HG03342 (cell line): ENCODE data around the gene PKD2.

Experiments used
- ATAC-seq: cut with Tn5 transposase; IDR thresholded peaks from one replicate; pipeline ENCODE4 v1.9.1; 2021; ENCODE audit warnings: mild to moderate bottlenecking, moderate library complexity; ENCODE audit not compliant: unreplicated experiment

Gene PKD2

DNA sequence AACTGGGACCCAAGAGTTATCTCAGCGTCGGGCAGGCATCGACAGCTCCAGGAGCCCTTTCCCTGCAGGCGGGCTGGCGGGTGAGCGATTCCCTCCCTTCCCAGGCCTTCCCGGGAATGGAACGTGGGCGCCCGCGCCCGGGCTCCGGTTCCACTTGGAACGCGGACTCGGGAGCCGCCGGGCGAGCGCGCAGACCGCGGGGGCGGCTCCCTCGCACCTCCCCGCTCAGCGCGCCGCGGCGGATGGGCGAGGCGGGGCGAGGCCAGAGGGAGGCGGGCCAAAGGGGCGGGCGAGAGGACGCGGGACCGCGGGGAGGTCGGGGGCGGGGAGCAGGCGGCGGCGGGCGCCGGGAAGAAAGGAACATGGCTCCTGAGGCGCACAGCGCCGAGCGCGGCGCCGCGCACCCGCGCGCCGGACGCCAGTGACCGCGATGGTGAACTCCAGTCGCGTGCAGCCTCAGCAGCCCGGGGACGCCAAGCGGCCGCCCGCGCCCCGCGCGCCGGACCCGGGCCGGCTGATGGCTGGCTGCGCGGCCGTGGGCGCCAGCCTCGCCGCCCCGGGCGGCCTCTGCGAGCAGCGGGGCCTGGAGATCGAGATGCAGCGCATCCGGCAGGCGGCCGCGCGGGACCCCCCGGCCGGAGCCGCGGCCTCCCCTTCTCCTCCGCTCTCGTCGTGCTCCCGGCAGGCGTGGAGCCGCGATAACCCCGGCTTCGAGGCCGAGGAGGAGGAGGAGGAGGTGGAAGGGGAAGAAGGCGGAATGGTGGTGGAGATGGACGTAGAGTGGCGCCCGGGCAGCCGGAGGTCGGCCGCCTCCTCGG is at the start of gene PKD2:
Gene PKD2 (plus strand): TSS at position 332 of the 818 bp plus-strand sequence. CDS start 99 bp downstream, at position 431.
- peak; percentile 85 for ATAC-seq

DNA sequence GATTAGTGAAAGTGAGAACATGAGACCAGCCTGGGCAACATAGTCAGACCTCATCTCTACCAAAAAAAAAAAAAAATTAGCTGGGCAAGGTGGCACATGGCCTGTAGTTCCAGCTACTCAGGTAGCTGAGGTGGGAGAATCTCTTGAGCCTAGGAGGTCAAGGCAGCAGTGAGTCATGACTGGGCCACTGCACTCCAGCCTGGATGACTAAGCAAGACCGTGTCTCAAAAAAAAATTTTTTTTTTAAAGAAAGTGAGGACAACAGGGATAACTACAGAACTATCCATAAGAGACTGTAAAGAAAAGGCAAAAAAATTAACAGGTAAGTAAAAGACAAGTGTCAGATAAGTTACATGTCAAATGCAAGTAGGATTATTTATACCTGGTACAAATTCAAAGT is 45.4 kb upstream of the PKD2 start:
- no peak for ATAC-seq

DNA sequence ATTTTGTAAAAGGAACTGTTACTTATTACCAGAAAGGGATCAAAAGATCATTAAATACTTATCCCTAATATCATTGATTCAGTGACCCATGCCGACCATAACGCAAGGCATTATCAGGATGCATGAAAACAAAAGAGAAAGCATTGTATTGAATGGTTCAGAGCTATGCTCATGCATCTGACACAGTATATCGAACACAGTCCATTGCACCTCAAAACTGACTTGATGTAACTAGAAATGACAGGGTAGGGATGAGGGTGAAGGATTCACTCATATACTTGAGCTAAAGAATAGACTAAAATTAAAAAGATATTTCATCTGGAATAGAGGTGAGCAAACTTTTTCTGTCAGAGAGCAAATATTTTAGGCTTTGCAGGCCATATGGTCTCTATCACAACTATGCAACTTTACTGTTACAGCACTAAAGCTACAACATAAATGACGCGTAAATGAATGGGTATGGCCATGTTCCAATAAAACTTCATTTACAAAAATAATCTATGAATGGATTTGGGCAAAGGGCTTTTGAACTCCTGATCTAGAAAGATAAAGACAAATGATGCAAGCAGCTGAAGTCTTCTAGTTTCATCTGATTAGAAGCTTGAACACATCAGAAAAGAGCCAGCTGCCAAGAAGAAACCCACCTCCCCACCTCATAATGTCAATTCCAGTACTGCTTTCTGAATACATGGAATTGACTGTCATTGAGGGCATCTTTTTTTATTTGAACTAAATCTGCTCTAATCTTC is 44.9 kb upstream of the PKD2 start:
- no peak for ATAC-seq

DNA sequence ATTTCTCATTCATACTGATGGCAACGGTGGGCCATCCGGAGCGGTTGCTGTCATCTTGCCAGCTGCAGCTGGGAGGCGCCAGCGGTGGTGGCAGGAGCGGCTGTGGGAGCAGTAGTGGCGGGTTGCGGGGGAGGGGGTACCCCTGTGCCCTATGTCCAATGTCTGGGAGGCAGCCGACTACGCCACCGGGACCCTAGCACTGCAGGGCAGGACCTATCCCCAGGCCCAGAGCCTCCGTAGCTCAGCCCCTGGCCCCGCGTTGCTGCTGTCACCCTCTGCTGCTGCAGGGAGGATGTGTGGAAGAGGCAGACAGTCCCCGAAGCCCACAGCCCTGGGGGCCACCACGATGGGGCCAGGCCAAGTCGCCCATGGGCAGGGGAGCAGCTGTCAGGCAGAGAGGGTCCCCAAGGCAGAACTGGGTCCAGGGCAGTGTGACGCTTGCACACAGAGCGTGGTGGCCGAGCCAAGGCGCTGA is 41.9 kb upstream of the PKD2 start:
- ATAC-seq = no peak

DNA sequence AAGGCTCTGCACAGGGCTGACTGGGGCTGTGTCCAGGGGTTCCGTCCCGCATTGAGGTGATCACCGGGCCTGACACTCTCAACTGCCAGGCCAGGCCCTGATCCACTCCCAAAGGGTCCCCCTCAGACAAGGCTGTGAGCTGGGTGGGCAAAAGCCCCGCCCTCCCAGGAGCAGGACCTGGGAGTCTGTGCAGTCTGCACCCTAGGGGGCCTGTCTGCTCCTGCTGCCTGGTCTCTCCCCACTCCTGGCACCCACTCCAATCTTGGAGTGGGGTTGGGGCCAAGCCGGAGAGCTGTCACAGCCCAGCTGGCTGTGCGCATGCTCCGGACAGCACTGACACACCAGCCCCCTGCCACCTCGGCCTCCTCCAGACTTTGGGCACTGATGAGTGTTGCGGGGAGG is 41.3 kb upstream of the PKD2 start:
- ATAC-seq = no peak

DNA sequence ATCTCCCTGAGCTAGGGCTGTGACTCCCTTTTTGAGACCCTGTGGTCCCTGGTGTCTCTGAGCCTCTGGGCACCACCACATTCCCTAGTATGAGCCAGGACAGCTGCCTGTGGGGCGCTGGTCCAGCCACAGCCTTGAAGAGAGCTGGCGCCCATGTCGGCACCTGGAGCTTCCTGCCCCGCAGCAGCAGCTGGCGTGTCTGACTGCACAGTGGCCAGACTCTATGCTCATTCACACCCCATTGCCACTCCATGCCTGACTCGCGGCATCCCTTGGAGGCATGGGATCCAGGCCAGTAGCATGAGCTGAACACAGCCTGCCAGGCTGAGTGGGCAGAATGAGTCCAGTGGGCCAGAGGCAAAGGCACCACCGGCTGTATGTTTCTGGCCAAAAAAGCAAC is 40.2 kb upstream of the PKD2 start:
- ATAC-seq = no peak

DNA sequence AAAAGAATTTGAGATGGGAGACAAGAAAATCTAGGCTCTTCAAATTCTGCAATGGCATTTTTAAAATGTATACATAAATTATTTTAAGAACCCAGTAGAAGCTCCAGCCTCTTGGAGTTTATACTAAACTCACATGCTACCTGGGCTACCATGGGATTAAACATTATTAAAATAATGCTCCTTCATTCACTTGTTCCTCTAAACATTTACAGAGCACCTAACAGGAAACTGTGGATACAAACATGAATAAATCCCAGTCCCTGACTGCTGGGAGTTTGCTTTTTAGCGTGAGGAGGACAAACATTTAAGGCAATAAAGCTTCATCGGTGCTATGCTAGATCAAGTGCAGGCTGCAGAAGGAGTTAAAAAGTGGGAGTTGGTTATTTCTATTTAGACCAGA is 37.3 kb upstream of the PKD2 start:
- no peak for ATAC-seq

DNA sequence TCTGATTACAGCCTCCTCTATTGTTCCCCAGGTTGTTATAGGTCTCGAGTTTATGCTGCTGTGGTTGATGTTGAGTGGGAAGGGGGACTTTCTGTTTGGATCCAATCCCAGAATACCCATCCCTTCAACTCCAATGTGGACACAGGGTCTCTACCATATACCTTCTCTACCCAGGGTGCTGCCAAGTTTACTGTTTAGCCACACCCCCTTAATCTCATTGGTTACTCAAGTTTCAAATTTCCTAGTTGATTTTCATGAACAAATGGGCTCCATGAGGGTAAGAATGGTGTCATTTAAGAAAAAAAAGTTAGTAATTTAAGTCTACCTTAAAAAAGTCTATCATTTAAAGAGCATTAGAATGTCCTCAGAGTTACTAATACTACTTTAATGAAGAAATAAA is 35.6 kb upstream of the PKD2 start:
- no peak for ATAC-seq

DNA sequence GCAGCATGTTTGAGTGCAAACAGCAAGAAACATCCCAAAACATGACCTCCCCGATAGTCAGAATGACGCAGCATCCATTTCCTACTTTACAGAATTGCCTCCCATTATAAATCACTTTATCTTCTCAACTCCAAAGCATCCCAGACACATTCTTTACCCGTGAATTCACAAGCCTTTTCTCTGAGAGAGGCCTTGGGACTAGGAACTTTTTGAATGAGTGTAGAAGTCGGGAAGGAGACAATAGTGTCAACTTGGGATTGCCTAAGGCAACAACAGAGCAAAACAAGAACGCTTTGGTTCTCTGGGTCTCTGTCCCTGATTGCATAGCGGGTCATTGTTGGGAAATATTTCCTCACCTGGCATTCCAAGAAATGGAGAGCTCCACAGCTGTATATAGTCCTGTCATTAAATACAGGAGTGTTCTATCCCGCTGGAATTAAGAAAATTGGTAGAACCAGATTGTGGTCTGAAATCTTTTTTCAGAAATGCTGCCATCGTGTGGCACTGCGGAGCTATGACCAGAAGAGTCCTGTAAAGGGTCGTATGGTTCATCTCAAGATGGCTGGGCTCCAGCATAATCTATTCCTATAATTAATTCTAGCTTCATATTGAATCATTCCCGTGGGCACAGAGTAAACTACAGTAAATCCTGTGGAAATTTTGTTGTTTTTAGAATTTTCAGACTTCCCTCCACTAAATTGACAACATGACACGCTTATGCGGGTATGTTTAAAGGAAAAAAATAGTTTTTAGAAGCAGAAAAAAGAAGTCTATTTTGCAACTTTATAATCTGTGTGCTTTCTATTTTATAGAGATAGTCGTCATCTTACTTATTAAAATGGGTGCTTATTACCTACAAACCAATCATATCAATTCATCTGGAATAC is 33.9 kb upstream of the PKD2 start:
- ATAC-seq = peak; percentile 71

DNA sequence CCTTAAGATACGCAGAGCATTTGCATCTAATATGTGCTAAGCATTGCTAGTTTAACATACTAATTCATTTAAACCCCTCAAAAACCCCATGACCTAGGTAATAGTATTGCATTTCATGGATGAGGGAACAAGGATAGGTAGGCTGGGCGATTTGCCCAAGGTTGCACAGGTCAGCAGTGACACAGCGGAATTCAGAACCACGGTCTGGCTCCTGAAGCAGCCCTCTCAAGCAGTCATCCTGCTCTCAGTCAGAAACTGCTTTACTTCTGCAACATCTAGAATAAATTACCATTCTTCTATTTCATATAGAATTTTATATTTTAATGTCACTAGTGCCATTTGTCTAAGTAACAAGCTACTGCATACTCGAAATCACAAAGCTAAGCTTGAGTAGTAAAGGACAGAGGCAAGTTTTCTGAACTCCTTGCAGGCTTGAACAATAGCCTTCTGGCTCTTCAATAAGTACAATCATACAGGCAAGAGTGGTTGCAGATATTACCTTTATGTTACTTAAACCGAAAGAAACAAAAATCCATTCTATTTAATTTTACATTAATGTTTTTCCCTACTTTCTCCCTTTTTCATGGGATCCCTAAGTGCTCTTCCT is 32.5 kb upstream of the PKD2 start:
- peak; percentile 32 for ATAC-seq

DNA sequence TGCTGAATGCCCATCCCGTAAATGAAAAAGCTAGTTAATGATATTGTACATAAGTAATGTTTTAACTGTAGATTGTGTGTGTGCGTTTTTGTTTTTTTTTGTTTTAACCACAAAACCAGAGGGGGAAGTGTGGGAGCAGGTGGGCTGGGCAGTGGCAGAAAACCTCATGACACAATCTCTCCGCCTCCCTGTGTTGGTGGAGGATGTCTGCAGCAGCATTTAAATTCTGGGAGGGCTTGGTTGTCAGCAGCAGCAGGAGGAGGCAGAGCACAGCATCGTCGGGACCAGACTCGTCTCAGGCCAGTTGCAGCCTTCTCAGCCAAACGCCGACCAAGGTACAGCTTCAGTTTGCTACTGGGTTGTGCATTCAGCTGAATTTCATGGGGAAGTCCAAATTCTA is 32.0 kb upstream of the PKD2 start, which contains the start of gene SPP1:
Gene SPP1 (plus strand): TSS at position 249 of the 400 bp plus-strand sequence. CDS start 1,182 bp downstream, outside the sequence.
- peak; percentile 79 for ATAC-seq

DNA sequence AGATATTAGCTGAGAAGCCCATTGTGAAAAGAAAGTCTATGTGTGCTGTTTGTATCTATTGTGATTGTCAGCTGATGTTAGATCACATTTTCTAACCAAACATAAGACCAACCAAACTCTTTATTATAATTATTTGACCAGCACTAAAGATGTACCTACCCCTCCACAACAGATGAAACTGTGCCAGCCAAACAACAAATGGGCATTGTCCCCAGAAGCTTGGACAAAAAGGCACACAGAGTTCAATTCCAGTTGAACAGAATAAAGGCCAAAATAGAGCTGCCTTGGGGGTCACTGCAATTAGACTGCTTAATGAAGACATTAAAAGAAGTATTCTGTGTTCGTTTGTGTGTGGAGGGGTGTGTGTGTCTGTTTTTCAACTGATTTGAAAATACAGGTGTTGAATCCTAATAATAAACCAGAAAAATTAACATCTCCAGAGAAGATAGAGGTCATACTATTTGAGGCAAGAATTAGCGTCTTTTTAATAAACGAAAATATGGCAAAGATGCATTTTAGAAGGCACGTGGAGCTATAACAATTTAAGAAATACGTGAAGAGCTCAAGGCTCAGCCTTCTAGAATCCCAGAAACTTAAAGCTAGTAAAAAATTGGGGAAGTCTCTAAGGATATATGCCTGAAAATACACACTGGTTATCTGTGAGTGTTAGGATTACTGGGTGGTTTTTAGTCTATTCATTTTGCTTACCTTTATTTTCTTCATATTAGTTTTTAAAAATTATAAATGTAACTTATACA is 29.7 kb upstream of the PKD2 start:
- ATAC-seq = no peak

DNA sequence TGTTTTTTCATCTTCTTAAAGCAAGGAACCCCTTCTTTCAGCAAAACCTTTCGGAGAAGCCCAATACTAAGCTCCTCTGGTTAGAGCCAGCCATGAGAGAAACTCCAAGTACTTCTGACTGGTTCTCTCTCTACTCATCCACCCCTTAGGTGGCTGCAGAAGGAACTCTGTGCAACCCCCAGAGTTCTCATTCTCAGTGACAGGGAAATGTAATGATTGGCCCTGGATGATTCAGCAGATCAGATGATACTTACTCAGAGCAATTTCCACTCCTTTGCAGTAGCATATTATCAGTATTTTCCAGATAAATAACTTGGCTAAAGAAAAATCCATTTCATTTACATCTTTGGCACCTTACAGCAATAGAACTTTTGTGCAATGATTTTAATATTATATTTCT is 28.8 kb upstream of the PKD2 start:
- no peak for ATAC-seq

DNA sequence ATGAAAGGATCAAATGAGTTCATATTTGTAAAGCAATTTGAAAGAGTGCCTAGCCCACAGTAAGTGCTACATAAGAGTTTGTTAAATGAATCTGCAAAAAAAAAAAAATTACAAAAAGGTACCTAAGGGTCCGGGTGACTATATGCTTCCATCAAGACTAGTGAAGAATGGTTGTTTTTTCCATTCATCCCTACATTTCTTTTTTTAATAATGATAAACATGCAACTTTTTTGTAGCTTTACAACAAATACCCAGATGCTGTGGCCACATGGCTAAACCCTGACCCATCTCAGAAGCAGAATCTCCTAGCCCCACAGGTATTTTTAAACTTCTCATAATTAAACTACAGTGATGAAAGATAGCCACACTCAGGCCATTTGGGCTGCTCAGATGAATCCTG is 27.6 kb upstream of the PKD2 start:
- ATAC-seq = no peak

DNA sequence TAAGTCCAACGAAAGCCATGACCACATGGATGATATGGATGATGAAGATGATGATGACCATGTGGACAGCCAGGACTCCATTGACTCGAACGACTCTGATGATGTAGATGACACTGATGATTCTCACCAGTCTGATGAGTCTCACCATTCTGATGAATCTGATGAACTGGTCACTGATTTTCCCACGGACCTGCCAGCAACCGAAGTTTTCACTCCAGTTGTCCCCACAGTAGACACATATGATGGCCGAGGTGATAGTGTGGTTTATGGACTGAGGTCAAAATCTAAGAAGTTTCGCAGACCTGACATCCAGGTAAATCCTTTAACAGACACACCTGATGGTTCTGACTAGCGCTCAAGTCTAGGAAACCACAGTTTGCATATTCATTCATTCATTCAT is 25.9 kb upstream of the PKD2 start:
- no peak for ATAC-seq

DNA sequence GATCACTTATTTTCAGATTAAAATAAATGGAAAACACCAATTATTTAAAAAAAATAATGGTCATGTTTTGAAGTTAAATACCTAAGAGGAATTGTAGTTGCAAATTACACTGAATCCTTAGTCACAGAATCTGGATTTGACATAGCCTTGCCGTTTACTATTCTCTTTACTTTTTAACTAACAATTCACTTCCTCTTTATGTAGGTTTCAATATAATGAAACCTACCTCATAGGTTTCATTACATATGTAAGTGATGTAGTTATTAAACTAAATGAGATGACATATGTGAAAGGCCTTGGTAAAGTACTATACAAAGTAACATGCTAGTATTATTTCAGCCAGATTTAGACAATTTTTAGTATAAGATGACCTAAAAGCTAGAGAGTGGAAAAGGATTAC is 25.4 kb upstream of the PKD2 start:
- no peak for ATAC-seq

DNA sequence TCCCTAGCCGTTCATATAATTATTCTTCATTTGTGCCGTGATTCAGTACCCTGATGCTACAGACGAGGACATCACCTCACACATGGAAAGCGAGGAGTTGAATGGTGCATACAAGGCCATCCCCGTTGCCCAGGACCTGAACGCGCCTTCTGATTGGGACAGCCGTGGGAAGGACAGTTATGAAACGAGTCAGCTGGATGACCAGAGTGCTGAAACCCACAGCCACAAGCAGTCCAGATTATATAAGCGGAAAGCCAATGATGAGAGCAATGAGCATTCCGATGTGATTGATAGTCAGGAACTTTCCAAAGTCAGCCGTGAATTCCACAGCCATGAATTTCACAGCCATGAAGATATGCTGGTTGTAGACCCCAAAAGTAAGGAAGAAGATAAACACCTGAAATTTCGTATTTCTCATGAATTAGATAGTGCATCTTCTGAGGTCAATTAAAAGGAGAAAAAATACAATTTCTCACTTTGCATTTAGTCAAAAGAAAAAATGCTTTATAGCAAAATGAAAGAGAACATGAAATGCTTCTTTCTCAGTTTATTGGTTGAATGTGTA is 24.9 kb upstream of the PKD2 start:
- ATAC-seq = no peak

DNA sequence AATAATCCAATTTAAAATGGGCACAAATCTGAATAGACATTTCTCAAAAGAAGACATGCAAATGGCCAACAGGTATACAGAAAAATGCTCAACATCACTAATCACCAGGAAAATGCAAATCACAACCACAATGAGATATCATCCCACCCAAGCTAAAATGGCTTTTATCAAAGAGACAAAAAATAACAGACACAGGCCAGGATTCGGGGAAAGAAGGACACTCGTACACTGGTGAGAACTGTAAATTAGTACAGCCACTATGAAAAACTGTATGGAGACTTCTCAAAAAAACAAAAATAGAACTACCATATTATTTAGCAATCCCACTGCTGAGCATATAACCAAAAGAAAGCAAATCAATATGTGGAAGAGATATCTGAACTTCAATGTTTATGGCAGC is 23.4 kb upstream of the PKD2 start:
- ATAC-seq = no peak

DNA sequence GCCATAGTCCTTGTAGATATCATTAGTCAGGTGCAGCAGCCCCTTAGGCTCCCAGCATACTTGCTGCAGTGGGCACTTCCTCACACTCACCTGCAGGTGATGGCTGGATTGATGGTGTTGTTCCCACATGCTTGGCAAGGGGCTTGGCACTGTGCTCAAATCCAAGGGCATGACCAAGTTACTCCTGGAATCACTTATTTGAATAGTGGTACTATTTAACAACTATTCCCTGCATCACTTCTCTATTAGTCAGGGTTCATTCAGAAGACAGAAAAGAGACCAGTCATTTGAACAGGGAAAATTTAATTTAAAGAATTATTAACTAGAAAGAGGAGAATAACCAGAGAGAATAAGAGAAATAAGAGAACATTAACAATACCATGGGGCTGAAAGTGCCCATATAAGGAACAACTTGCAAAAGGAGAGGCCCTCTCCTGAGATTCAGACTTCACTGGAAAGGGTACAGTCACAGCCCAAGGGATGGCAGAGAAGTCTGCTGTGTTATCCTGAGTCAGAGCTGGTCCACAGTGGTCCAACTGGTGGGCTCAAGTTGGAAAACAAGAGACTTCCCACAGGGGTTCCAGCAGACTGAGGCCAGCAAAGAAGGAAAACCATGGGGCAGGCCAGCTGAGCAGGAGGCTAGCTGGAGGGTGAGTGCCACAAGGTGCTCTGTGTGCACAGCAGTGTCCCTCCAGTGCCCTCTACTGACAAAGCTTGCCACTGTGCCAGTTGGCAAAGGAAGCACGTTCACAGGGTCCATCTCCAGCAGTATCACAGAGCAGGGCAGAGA is 22.1 kb upstream of the PKD2 start:
- ATAC-seq = peak; percentile 69
